GM21825 (cell line): ENCODE results near the gene CLEC20A.
A peak's percentile ranks its signal among the peaks of the same experiment; 100 is the strongest.

ENCODE experiments used
- ATAC-seq: cut with Tn5 transposase; IDR thresholded peaks from one replicate; pipeline ENCODE4 v1.9.1; 2021; ENCODE audit warnings: mild to moderate bottlenecking, moderate library complexity; ENCODE audit not compliant: unreplicated experiment

Gene CLEC20A

GRCh38 chr1:178496410-178497135 lies at the start of gene CLEC20A:
TSS of gene CLEC20A (minus strand) at chr1:178496964. CDS start at chr1:178496939, 25 bp downstream.
- ATAC-seq = no peak

GRCh38 chr1:178544531-178544930 lies 47.8 kb upstream of the CLEC20A start:
- ATAC-seq = no peak

- ATAC-seq = peak; percentile 40
Observed at GRCh38 chr1:178543290-178543607, 46.5 kb upstream of the CLEC20A start.

- peak; percentile 70 for ATAC-seq
Observed at GRCh38 chr1:178542554-178543289, 46.0 kb upstream of the CLEC20A start.

GRCh38 chr1:178541829-178542553 lies 45.2 kb upstream of the CLEC20A start:
- ATAC-seq = peak; percentile 49

- ATAC-seq = no peak
Observed at GRCh38 chr1:178541379-178541778, 44.6 kb upstream of the CLEC20A start.

GRCh38 chr1:178540646-178541045 lies 43.9 kb upstream of the CLEC20A start:
- no peak for ATAC-seq

GRCh38 chr1:178540204-178540603 lies 43.4 kb upstream of the CLEC20A start:
- ATAC-seq = no peak

GRCh38 chr1:178539291-178539690 lies 42.5 kb upstream of the CLEC20A start:
- ATAC-seq = no peak

- ATAC-seq = no peak
Observed at GRCh38 chr1:178538192-178538916, 41.6 kb upstream of the CLEC20A start.

- no peak for ATAC-seq
Observed at GRCh38 chr1:178537382-178538090, 40.8 kb upstream of the CLEC20A start.

GRCh38 chr1:178536844-178537371 lies 40.1 kb upstream of the CLEC20A start:
- no peak for ATAC-seq

GRCh38 chr1:178536329-178536728 lies 39.6 kb upstream of the CLEC20A start:
- no peak for ATAC-seq

- no peak for ATAC-seq
Observed at GRCh38 chr1:178534137-178534868, 37.5 kb upstream of the CLEC20A start.

GRCh38 chr1:178533121-178533946 lies 36.6 kb upstream of the CLEC20A start:
- no peak for ATAC-seq

GRCh38 chr1:178532392-178532791 lies 35.6 kb upstream of the CLEC20A start:
- peak; percentile 75 for ATAC-seq

GRCh38 chr1:178531887-178532286 lies 35.1 kb upstream of the CLEC20A start:
- ATAC-seq = no peak

- ATAC-seq = no peak
Observed at GRCh38 chr1:178530502-178530901, 33.7 kb upstream of the CLEC20A start.

GRCh38 chr1:178530037-178530402 lies 33.3 kb upstream of the CLEC20A start:
- no peak for ATAC-seq
